ENCODE measurements around the gene ELFN1.
A peak's percentile ranks its signal among the peaks of the same experiment; 100 is the strongest.

Gene ELFN1

DNA sequence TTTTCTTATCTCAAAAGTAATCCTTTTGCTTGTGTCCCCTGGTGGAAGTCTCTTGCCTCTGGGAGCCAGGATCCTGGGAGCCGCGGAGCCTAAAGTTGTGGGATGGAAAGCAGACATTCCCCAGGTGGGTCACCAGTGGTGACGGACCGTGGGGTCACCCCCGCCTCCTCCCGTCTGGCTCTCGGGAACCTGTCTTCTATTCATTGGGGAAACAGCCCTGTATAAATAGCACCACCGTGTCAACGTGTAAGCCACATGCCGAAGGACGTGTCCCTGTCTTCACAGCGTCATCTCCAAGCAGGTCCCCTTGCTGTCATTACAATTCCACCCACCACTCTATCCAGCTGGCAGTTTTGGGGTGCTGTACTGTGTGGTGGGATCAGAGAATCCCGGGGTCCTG, 87.5 kb downstream of the ELFN1 start:
- TF ChIP-seq, protein P1, sequence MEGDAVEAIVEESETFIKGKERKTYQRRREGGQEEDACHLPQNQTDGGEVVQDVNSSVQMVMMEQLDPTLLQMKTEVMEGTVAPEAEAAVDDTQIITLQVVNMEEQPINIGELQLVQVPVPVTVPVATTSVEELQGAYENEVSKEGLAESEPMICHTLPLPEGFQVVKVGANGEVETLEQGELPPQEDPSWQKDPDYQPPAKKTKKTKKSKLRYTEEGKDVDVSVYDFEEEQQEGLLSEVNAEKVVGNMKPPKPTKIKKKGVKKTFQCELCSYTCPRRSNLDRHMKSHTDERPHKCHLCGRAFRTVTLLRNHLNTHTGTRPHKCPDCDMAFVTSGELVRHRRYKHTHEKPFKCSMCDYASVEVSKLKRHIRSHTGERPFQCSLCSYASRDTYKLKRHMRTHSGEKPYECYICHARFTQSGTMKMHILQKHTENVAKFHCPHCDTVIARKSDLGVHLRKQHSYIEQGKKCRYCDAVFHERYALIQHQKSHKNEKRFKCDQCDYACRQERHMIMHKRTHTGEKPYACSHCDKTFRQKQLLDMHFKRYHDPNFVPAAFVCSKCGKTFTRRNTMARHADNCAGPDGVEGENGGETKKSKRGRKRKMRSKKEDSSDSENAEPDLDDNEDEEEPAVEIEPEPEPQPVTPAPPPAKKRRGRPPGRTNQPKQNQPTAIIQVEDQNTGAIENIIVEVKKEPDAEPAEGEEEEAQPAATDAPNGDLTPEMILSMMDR (IDR thresholded peaks at IDR 0.05; ENCODE audit: low read depth, low read length) = no peak
- no peak overlapping the region for H3K4me3 ChIP-seq (ENCODE audit: low read depth, low read length)
- H3K36me3 ChIP-seq = no peaks in the 10 kb centered on the region
- DNase-seq = no peak
- no peaks in the 10 kb centered on the region for H3K9me3 ChIP-seq (ENCODE audit: severe bottlenecking)
- H3K27ac ChIP-seq = no peak overlapping the region
- H3K27me3 ChIP-seq (ENCODE audit: insufficient read depth, low read depth, severe bottlenecking) = no peaks in the 10 kb centered on the region

DNA sequence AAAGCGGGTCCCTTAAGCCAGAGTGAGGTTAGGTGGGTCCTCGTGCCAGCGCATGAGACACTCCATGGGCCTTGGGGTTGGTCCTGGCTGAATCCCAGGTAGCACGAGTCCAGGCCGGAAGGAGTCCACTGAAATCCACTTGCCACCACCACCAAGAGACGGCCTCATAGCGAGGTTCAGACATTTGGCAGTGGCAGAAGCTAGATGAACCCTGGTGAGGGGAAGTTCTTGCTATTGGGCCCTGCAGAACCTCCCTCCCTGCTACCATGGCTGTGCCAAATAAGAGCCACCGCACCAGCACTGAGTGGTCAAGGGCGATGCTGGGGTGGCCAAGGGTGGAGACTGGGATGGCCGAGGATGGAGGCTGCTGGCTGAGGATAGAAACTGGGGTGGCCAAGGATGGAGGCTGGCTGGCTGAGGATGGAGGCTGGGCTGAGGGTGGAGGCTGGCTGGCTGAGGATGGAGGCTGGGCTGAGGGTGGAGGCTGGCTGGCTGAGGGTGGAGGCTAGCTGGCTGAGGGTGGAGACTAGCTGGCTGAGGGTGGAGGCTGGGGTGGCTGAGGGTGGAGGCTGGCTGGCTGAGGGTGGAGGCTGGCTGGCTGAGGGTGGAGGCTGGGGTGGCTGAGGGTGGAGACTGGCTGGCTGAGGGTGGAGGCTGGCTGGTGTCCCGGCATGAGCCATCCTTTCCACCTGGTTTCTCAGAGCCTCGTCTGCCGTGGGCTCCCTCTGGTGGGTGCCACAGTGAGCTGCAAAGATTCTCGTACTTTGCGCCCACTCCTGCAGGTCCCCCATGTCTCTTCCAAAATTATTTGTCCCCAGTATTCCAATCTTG, 88.2 kb downstream of the ELFN1 start:
- Histone ChIP-seq H3K27ac (no peak overlapping the region), H3K36me3 (no peaks in the 10 kb centered on the region), H3K27me3 (ENCODE audit: insufficient read depth, low read depth, severe bottlenecking) (no peaks in the 10 kb centered on the region), H3K4me3 (ENCODE audit: low read depth, low read length) (no peak overlapping the region), H3K9me3 (ENCODE audit: severe bottlenecking) (no peaks in the 10 kb centered on the region)
- peak; percentile 57 for DNase-seq
- TF ChIP-seq, protein P1 (IDR thresholded peaks at IDR 0.05; ENCODE audit: low read depth, low read length) = peak; percentile 83

DNA sequence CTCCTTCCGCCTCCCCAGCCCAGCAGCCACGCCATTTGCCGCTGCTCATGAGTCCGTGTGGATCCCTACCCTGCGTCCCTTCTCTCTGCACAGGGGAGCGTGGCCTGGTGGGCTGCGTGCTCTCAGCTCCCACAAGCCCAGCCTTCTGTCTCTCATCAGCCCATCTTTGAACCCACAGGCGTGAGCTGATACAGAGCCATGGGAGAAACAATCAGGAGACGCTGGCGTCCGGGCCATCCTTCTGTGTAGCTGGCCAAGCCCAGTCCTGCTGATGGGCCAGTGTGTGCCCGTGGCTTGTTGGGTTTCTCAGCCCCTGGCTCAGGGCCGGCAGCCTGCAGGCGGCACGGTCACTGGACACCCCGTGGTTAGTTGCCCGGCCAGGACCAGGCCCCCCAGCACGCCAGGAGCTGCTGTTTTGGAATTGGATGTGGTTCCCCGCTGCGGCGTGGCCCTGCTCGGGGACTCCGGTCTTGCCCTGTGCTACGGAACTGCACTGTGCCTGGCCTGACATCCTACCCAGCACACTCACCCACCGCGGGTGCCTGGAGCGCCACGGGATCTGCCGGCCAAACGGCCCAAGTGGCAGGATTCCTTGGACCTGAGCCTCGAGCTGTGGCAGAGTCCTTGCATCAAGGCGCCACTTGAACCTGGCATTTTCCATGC, 88.9 kb downstream of the ELFN1 start:
- Histone ChIP-seq H3K36me3 (no peaks in the 10 kb centered on the region), H3K9me3 (ENCODE audit: severe bottlenecking) (no peaks in the 10 kb centered on the region), H3K4me3 (ENCODE audit: low read depth, low read length) (no peak overlapping the region), H3K27me3 (ENCODE audit: insufficient read depth, low read depth, severe bottlenecking) (no peaks in the 10 kb centered on the region), H3K27ac (no peak overlapping the region)
- TF ChIP-seq, protein P1 (IDR thresholded peaks at IDR 0.05; ENCODE audit: low read depth, low read length) = no peak
- no peak for DNase-seq

DNA sequence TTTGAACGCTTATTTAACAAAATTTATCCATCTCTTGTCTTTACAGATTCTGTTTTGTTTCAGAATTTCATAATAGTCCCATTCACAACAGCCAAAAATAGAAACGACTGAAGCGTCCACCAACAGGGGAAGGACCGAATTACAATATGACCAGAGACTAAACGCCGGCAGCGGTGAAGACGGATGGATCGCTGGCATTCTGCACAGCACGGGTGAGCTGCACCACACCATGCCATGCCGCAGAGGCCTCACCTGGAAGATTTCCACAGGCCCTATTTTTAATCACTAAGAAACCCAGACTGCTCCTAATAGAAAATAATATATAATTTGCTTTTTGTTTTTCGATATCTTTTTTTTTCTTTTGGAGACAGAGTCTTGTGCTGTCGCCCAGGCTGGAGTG, 91.0 kb downstream of the ELFN1 start:
- Histone ChIP-seq H3K27me3 (ENCODE audit: insufficient read depth, low read depth, severe bottlenecking) (no peaks in the 10 kb centered on the region), H3K36me3 (no peaks in the 10 kb centered on the region), H3K4me3 (ENCODE audit: low read depth, low read length) (no peak overlapping the region), H3K9me3 (ENCODE audit: severe bottlenecking) (no peaks in the 10 kb centered on the region), H3K27ac (no peak overlapping the region)
- TF ChIP-seq, protein P1 (IDR thresholded peaks at IDR 0.05; ENCODE audit: low read depth, low read length) = no peak
- DNase-seq = no peak

DNA sequence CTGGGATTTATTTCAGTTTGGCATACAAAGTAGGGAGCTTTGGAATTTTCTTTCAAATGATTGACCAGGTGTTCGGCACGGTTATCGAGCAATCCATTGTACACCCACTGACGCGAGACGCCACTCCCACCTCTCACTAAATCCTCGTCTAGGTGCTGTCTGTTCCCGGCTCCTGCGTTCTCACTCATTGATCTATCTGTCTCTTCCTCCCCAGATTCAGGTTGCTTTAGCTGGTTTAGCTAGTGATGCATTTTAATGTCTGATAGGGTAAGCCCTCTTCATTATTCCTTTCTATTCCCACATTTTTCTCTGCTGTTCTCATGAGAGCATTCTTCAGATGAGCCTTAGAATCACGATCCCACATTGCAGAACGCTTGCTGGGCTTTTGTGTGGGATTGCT, 91.7 kb downstream of the ELFN1 start:
- H3K36me3 ChIP-seq = no peaks in the 10 kb centered on the region
- H3K27ac ChIP-seq = no peak overlapping the region
- H3K27me3 ChIP-seq (ENCODE audit: insufficient read depth, low read depth, severe bottlenecking) = no peaks in the 10 kb centered on the region
- H3K9me3 ChIP-seq (ENCODE audit: severe bottlenecking) = no peaks in the 10 kb centered on the region
- no peak overlapping the region for H3K4me3 ChIP-seq (ENCODE audit: low read depth, low read length)
- DNase-seq = no peak
- TF ChIP-seq, protein P1 (IDR thresholded peaks at IDR 0.05; ENCODE audit: low read depth, low read length) = no peak
